ENCODE results near the gene RTP2. TPM values are rescaled to one million over a fixed set of nuclear protein-coding genes. Genes with fewer than 3 reads are reported as not detected.
A peak's percentile ranks its signal among the peaks of the same experiment; 100 is the strongest.

Gene RTP2
- total RNA-seq, 1 experiment from 2014 or later = not detected

- POLR2A ChIA-PET (ENCODE audit: unreplicated experiment) = interaction anchor here (0.6 to 0.7 kb wide), 3 partner anchors 27 to 189 kb away, joined by 3 to 4 read pairs (median 3); no protein-coding TSS in a partner anchor
- peak overlapping the region; percentile 75 for H3K27ac ChIP-seq (ENCODE audit: low read length)
- no peaks in the 10 kb centered on the region for H4K20me1 ChIP-seq (ENCODE audit: low read length)
- peak overlapping the region; percentile 72 for H3K4me3 ChIP-seq (ENCODE audit: low read length)
- H3K9me3 ChIP-seq (ENCODE audit: low read length) = no peaks in the 10 kb centered on the region
- peak overlapping the region; percentile 96 for H3K4me2 ChIP-seq (ENCODE audit: low read length)
- H3K27me3 ChIP-seq (ENCODE audit: low read length) = no peaks in the 10 kb centered on the region
- BruUV-seq (replicated peaks) = no TSS peak
- H2AFZ ChIP-seq (ENCODE audit: low read length) = peak overlapping the region; percentile 97
- peaks cover 39% of the 10 kb centered on the region for H3K4me1 ChIP-seq (ENCODE audit: insufficient read depth, low read length)
- no peaks in the 10 kb centered on the region for H3F3A ChIP-seq (ENCODE audit: low read length, unreplicated experiment)
- ATAC-seq (peak; percentile 60), DNase-seq (peak; percentile 95)
- TF ChIP-seq EZH2 (IDR thresholded peaks at IDR 0.05; ENCODE audit: low read length, unreplicated experiment) (no peak), EZH2phosphoT487 (IDR thresholded peaks at IDR 0.05; ENCODE audit: borderline replicate concordance, low read length) (no peak), CTCF (conservative IDR thresholded peaks at IDR 0.05; ENCODE audit: low read depth, low read length) (no peak)
- CTCF ChIA-PET = interaction anchor here (0.6 to 1.1 kb wide), 4 partner anchors 11 to 168 kb away, joined by 3 read pairs; no protein-coding TSS in a partner anchor
- intact Hi-C loops (cut with micrococcal nuclease) = loop anchor here (1.0 to 2.0 kb wide), 2 partner anchors 59 to 129 kb away; no protein-coding TSS in a partner anchor
- peak overlapping the region; percentile 56 for H3K9ac ChIP-seq (ENCODE audit: low read length)
- H3K79me2 ChIP-seq (ENCODE audit: low read length) = peaks cover under 1% of the 10 kb centered on the region; the same call in 1 of the 2 replicates
- H3K36me3 ChIP-seq (ENCODE audit: low read depth, low read length) = no peaks in the 10 kb centered on the region
- no peaks in the 10 kb centered on the region for H3K9me2 ChIP-seq (replicated peaks; ENCODE audit: low read length)
Observed at GRCh38 chr3:187750006-187750512, 47.7 kb upstream of the RTP2 start.

- POLR2A ChIA-PET (ENCODE audit: unreplicated experiment) = interaction anchor here (0.7 kb wide), 2 partner anchors 195 to 786 kb away, joined by 3 to 6 read pairs; no protein-coding TSS in a partner anchor
- Histone ChIP-seq H4K20me1 (ENCODE audit: low read length) (no peaks in the 10 kb centered on the region), H2AFZ (ENCODE audit: low read length) (no peak overlapping the region), H3K4me1 (ENCODE audit: insufficient read depth, low read length) (peaks cover 39% of the 10 kb centered on the region), H3K79me2 (ENCODE audit: low read length) (peaks cover 20% of the 10 kb centered on the region), H3K4me2 (ENCODE audit: low read length) (peak overlapping the region; percentile 23; the same call in 1 of the 2 replicates), H3K36me3 (ENCODE audit: low read depth, low read length) (no peaks in the 10 kb centered on the region), H3K9ac (ENCODE audit: low read length) (no peak overlapping the region), H3K4me3 (ENCODE audit: low read length) (no peak overlapping the region), H3K27ac (ENCODE audit: low read length) (no peak overlapping the region), H3K9me3 (ENCODE audit: low read length) (no peaks in the 10 kb centered on the region), H3K9me2 (replicated peaks; ENCODE audit: low read length) (no peaks in the 10 kb centered on the region), H3F3A (ENCODE audit: low read length, unreplicated experiment) (no peaks in the 10 kb centered on the region), H3K27me3 (ENCODE audit: low read length) (no peaks in the 10 kb centered on the region)
- intact Hi-C loops (cut with micrococcal nuclease) = loop anchor here (1.0 to 10.0 kb wide), 4 partner anchors 166 to 939 kb away; no protein-coding TSS in a partner anchor
- CTCF ChIA-PET = interaction anchor here (0.5 to 1.2 kb wide), 2 partner anchors 302 to 1207 kb away, joined by 4 read pairs; no protein-coding TSS in a partner anchor
- DNase-seq (peak; percentile 96), ATAC-seq (peak; percentile 30)
- no TSS peak for BruUV-seq (replicated peaks)
- TF ChIP-seq CTCF (conservative IDR thresholded peaks at IDR 0.05; ENCODE audit: low read depth, low read length) = peak; percentile 98
- no peak for TF ChIP-seq EZH2phosphoT487 (IDR thresholded peaks at IDR 0.05; ENCODE audit: borderline replicate concordance, low read length)
- no peak for TF ChIP-seq EZH2 (IDR thresholded peaks at IDR 0.05; ENCODE audit: low read length, unreplicated experiment)
Observed at GRCh38 chr3:187748050-187748481, 45.7 kb upstream of the RTP2 start.

Measured in PC-3 (cell line).